ENCODE measurements around the gene NOP56.

- no peak for TF ChIP-seq CTCF (IDR thresholded peaks at IDR 0.05; ENCODE audit: insufficient read depth, low read length)
- TF ChIP-seq REST (IDR thresholded peaks at IDR 0.05; ENCODE audit: insufficient replicate concordance, low read depth) = no peak
- no peak for TF ChIP-seq POLR2AphosphoS5 (IDR thresholded peaks at IDR 0.05; ENCODE audit: low read depth)
- TF ChIP-seq GABPA (IDR thresholded peaks at IDR 0.05; ENCODE audit: low read depth) = no peak
- no peak for TF ChIP-seq SPI1 (IDR thresholded peaks at IDR 0.05; ENCODE audit: borderline replicate concordance, low read depth)
Observed at GRCh38 chr20:2700913-2701620, 48.6 kb downstream of the NOP56 start.
